IPS-18a (cell line): ENCODE measurements around the gene PTPN22.

Experiments used
- H3K27ac ChIP-seq: one replicate; pipeline ENCODE4 v1.5.1; 2013; ENCODE audit warnings: low read length
- H3K27me3 ChIP-seq: one replicate; pipeline ENCODE4 v1.6.1; 2013; ENCODE audit warnings: mild to moderate bottlenecking, low read length; ENCODE audit not compliant: control insufficient read depth, insufficient read depth
- H3K36me3 ChIP-seq: one replicate; pipeline ENCODE4 v1.6.1; 2013; ENCODE audit warnings: low read depth, low read length; ENCODE audit not compliant: control insufficient read depth
- H3K4me1 ChIP-seq: one replicate; pipeline ENCODE4 v1.6.1; 2013; ENCODE audit warnings: low read depth, low read length; ENCODE audit not compliant: control insufficient read depth
- H3K4me3 ChIP-seq: one replicate; pipeline ENCODE4 v1.5.1; 2013; ENCODE audit warnings: low read length
- H3K9ac ChIP-seq: one replicate; pipeline ENCODE4 v1.6.1; 2013; ENCODE audit warnings: mild to moderate bottlenecking, low read length, moderate library complexity
- H3K9me3 ChIP-seq: one replicate; pipeline ENCODE4 v1.6.1; 2013; ENCODE audit warnings: low read depth, low read length; ENCODE audit not compliant: control insufficient read depth

The PTPN22 gene

DNA sequence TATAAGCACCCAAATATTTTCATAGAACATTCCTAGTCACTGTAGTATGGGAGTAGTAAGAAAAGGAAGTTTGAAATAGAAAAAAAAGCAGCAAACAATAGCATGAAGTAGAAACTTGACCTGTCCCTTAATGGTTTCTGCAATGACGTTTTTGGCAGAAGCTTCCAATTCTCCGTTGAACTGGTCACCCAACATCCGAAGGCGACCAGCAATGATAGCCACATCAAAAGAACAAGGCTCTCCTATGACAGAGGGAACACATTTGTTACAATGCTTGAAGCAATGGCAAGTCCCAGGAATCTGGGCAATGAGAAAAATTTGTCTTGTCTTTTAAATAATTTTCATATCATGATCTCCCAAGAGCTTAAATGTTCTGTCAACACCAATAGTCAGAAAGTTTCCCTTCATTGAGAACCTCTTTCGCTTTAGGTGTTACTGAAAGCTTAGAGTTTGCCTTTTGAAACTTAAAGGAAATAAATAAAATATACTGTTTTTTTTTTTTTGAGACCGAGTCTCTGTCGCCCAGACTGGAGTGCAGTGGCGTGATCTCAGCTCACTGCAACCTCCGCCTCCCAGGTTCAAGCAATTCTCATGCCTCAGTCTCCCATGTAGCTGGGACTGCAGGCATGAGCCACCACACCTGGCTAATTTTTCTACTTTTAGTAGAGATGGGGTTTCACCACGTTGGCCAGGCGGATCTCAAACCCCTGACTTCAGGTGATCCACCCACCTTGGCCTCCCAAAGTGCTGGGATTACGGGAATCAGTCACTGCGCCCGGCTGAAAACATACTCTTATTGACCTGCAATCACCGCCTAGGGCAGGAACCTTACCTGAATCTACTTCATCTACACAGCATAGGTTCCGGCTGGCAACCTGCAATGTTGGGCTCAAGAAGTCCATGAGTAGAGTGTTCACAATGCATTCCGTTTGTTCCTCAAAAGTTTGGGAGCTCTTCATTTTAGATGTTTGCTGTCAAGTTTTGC, 15.2 kb upstream of the PTPN22 start:
- Histone ChIP-seq H3K9me3 (no peaks in the 10 kb centered on the region), H3K4me3 (no peak overlapping the region), H3K27ac (no peak overlapping the region), H3K36me3 (no peaks in the 10 kb centered on the region), H3K9ac (no peak overlapping the region), H3K27me3 (no peaks in the 10 kb centered on the region), H3K4me1 (no peaks in the 10 kb centered on the region)

GRCh38 chr1:113881661-113882060, 10.1 kb upstream of the PTPN22 start:
- no peaks in the 10 kb centered on the region for H3K36me3 ChIP-seq
- no peaks in the 10 kb centered on the region for H3K27me3 ChIP-seq
- no peak overlapping the region for H3K27ac ChIP-seq
- H3K9me3 ChIP-seq, result no peaks in the 10 kb centered on the region
- no peak overlapping the region for H3K4me3 ChIP-seq
- H3K4me1 ChIP-seq, result peaks cover 2% of the 10 kb centered on the region
- H3K9ac ChIP-seq, result no peak overlapping the region

DNA sequence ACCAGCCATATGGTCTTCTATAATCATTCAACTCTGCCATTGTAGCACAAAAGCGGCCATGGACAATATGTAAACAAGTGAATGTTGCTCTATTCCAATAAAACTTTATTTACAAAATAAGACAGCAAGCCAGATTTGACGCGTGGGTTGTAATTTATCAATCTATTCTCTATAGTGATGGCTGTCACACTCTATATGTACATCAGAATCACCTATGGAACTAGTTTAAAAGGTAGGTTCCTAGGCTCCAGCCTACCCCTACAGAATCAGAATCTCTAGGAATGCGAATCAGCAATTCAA, 8.2 kb upstream of the PTPN22 start:
- Histone ChIP-seq H3K36me3 (no peaks in the 10 kb centered on the region), H3K27ac (no peak overlapping the region), H3K9ac (no peak overlapping the region), H3K27me3 (no peaks in the 10 kb centered on the region), H3K4me3 (no peak overlapping the region), H3K9me3 (no peaks in the 10 kb centered on the region), H3K4me1 (peaks cover 2% of the 10 kb centered on the region)

DNA sequence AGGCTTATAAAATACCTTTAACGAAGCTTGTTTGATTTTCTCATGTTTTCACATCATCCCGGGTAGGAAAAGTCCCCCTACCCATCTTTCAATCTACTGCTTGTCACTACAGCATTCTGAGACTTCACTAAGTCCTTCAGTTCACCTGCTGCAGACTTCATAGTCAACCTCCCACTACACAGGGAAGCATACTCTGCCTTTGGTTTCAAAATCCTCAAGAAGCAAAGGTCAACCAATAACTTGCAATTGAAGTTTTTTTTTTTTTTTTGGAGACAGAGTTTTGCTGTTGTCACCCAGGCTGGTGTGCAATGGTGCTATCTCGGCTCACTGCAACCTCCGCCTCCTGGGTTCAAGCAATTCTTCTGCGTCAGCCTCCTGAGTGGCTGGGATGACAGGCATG, 4.7 kb upstream of the PTPN22 start:
- no peaks in the 10 kb centered on the region for H3K27me3 ChIP-seq
- no peak overlapping the region for H3K27ac ChIP-seq
- H3K4me3 ChIP-seq, result no peak overlapping the region
- H3K9me3 ChIP-seq, result no peaks in the 10 kb centered on the region
- H3K9ac ChIP-seq, result no peak overlapping the region
- H3K4me1 ChIP-seq, result peaks cover 2% of the 10 kb centered on the region
- H3K36me3 ChIP-seq, result no peaks in the 10 kb centered on the region

- H3K27ac ChIP-seq, result no peak overlapping the region
- no peaks in the 10 kb centered on the region for H3K36me3 ChIP-seq
- no peak overlapping the region for H3K9ac ChIP-seq
- H3K27me3 ChIP-seq, result no peaks in the 10 kb centered on the region
- H3K9me3 ChIP-seq, result no peaks in the 10 kb centered on the region
- peaks cover 2% of the 10 kb centered on the region for H3K4me1 ChIP-seq
- H3K4me3 ChIP-seq, result no peak overlapping the region
Observed at GRCh38 chr1:113875714-113876113, 4.2 kb upstream of the PTPN22 start.

- no peak overlapping the region for H3K9ac ChIP-seq
- H3K27me3 ChIP-seq, result no peaks in the 10 kb centered on the region
- H3K36me3 ChIP-seq, result no peaks in the 10 kb centered on the region
- H3K9me3 ChIP-seq, result no peaks in the 10 kb centered on the region
- no peak overlapping the region for H3K4me3 ChIP-seq
- H3K27ac ChIP-seq, result no peak overlapping the region
- H3K4me1 ChIP-seq, result no peaks in the 10 kb centered on the region
Observed at GRCh38 chr1:113874012-113874879, 2.7 kb upstream of the PTPN22 start.

- Histone ChIP-seq H3K9ac (no peak overlapping the region), H3K36me3 (no peaks in the 10 kb centered on the region), H3K27ac (no peak overlapping the region), H3K4me1 (no peaks in the 10 kb centered on the region), H3K4me3 (no peak overlapping the region), H3K27me3 (no peaks in the 10 kb centered on the region), H3K9me3 (no peaks in the 10 kb centered on the region)
Observed at GRCh38 chr1:113872219-113872935, 865 bp upstream of the PTPN22 start.

DNA sequence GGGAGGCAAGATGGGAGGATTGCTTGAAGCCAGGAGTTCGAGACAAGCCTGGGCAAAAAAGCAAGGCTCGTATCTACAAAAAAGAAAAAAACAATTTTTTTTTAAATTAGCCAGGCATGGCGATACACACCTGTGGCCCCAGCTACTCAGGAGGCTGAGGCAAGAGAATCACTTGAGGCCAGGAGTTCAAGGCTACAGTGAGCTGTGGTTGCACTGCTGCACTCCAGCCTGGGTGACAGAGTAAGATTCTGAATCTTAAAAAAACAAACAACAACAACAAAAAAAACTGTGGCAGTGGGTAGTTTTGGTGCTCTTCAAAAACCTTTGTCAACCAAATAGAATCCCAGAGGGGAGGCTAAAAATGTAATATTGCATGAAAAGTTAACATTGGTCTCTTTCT, 734 bp downstream of the PTPN22 start:
- Histone ChIP-seq H3K9ac (no peak overlapping the region), H3K4me3 (no peak overlapping the region), H3K4me1 (no peaks in the 10 kb centered on the region)

GRCh38 chr1:113868387-113869083, 3.0 kb downstream of the PTPN22 start:
- no peaks in the 10 kb centered on the region for H3K36me3 ChIP-seq
- H3K27me3 ChIP-seq, result no peaks in the 10 kb centered on the region
- no peak overlapping the region for H3K27ac ChIP-seq
- H3K4me1 ChIP-seq, result no peaks in the 10 kb centered on the region
- no peak overlapping the region for H3K4me3 ChIP-seq
- H3K9ac ChIP-seq, result no peak overlapping the region
- H3K9me3 ChIP-seq, result no peaks in the 10 kb centered on the region

More for the DNA sequence above, 734 bp downstream of the PTPN22 start:
- Histone ChIP-seq H3K27me3 (no peaks in the 10 kb centered on the region), H3K36me3 (no peaks in the 10 kb centered on the region), H3K27ac (no peak overlapping the region), H3K9me3 (no peaks in the 10 kb centered on the region)

DNA sequence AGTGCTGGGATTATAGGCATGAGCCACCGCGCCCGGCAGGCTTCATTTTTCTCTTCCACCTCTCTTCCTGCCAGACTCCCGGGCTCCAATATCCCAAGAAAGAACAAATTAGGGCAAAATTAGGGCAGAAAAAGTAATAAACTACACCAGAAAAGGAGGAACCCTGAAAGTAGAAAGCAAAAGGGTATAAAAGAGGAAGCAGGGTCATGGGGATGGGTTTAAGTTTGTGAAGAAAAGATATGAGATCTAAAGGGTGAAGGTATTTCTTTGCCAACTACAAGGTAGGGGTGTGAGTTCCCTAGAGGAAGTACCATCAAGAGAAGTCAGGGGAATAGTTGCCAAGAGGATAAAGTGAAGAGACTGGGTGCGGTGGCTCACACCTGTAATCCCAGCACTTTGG, 9.9 kb downstream of the PTPN22 start:
- Histone ChIP-seq H3K4me1 (no peaks in the 10 kb centered on the region), H3K9ac (no peak overlapping the region), H3K9me3 (no peaks in the 10 kb centered on the region), H3K27ac (no peak overlapping the region), H3K27me3 (no peaks in the 10 kb centered on the region), H3K4me3 (no peak overlapping the region), H3K36me3 (no peaks in the 10 kb centered on the region)

- no peak overlapping the region for H3K4me3 ChIP-seq
- H3K27me3 ChIP-seq, result no peaks in the 10 kb centered on the region
- no peak overlapping the region for H3K27ac ChIP-seq
- H3K9ac ChIP-seq, result no peak overlapping the region
- H3K9me3 ChIP-seq, result no peaks in the 10 kb centered on the region
- H3K36me3 ChIP-seq, result no peaks in the 10 kb centered on the region
- no peaks in the 10 kb centered on the region for H3K4me1 ChIP-seq
Observed at GRCh38 chr1:113860891-113861290, 10.6 kb downstream of the PTPN22 start.
